Parathyroid adenoma (tissue), 2 donors: Measurements from ENCODE around the gene KRT73.

Source experiments
- H2AFZ ChIP-seq: fragments of 300-600 bp; sonication (generic); one replicate; pipeline ENCODE4 v1.7.0; 2017; ENCODE audit warnings: antibody characterized with exemption, mild to moderate bottlenecking
- H3K27ac ChIP-seq: fragments of 300-600 bp; sonication (generic); one replicate; pipeline ENCODE4 v1.7.0; 2017
- H3K27me3 ChIP-seq: fragments of 300-600 bp; sonication (generic); one replicate; pipeline ENCODE4 v1.7.0; 2017; ENCODE audit warnings: low read length; ENCODE audit not compliant: control insufficient read depth, insufficient read depth
- H3K36me3 ChIP-seq: fragments of 300-600 bp; sonication (generic); one replicate; pipeline ENCODE4 v1.7.0; 2017; ENCODE audit warnings: low read length; ENCODE audit not compliant: control insufficient read depth, insufficient read depth
- H3K4me1 ChIP-seq: fragments of 300-600 bp; sonication (generic); one replicate; pipeline ENCODE4 v1.7.0; 2017; ENCODE audit warnings: control low read depth
- H3K4me2 ChIP-seq: fragments of 300-600 bp; sonication (generic); one replicate; pipeline ENCODE4 v1.7.0; 2017; ENCODE audit warnings: low read length
- H3K4me3 ChIP-seq: fragments of 300-600 bp; sonication (generic); one replicate; pipeline ENCODE4 v1.7.0; 2017; ENCODE audit warnings: low read depth, low read length
- H3K79me2 ChIP-seq: fragments of 300-600 bp; sonication (generic); one replicate; pipeline ENCODE4 v1.7.0; 2017; ENCODE audit warnings: control low read depth
- H3K9ac ChIP-seq: fragments of 300-600 bp; sonication (generic); one replicate; pipeline ENCODE4 v1.7.0; 2017; ENCODE audit warnings: mild to moderate bottlenecking
- H3K9me3 ChIP-seq: fragments of 300-600 bp; sonication (generic); one replicate; pipeline ENCODE4 v1.7.0; 2017; ENCODE audit warnings: low read length; ENCODE audit not compliant: control insufficient read depth
- CTCF ChIP-seq: fragments of 300-600 bp; sonication (generic); IDR thresholded peaks from one replicate; pipeline ENCODE4 v1.7.0; 2017; ENCODE audit warnings: antibody characterized with exemption, mild to moderate bottlenecking
- donor health status: primary hyperparathyroidism.

Gene KRT73

GRCh38 chr12:52662918-52663229, 44.5 kb upstream of the KRT73 start:
- no peak overlapping the region for H3K4me3 ChIP-seq
- H3K27me3 ChIP-seq: no peaks in the 10 kb centered on the region
- H3K79me2 ChIP-seq: no peaks in the 10 kb centered on the region
- H3K9ac ChIP-seq: no peak overlapping the region
- H3K9me3 ChIP-seq: no peaks in the 10 kb centered on the region
- H3K27ac ChIP-seq: no peak overlapping the region
- no peaks in the 10 kb centered on the region for H3K36me3 ChIP-seq
- TF ChIP-seq CTCF: no peak
- no peak overlapping the region for H3K4me2 ChIP-seq
- H3K4me1 ChIP-seq: no peaks in the 10 kb centered on the region
- no peak overlapping the region for H2AFZ ChIP-seq

- H3K9ac ChIP-seq: no peak overlapping the region
- H3K4me2 ChIP-seq: no peak overlapping the region
- no peaks in the 10 kb centered on the region for H3K36me3 ChIP-seq
- H3K27me3 ChIP-seq: no peaks in the 10 kb centered on the region
- no peak overlapping the region for H2AFZ ChIP-seq
- H3K27ac ChIP-seq: no peak overlapping the region
- H3K9me3 ChIP-seq: no peaks in the 10 kb centered on the region
- no peak overlapping the region for H3K4me3 ChIP-seq
- TF ChIP-seq CTCF: no peak
- no peaks in the 10 kb centered on the region for H3K4me1 ChIP-seq
- H3K79me2 ChIP-seq: no peaks in the 10 kb centered on the region
Measured at GRCh38 chr12:52662093-52662917, 43.9 kb upstream of the KRT73 start.

DNA sequence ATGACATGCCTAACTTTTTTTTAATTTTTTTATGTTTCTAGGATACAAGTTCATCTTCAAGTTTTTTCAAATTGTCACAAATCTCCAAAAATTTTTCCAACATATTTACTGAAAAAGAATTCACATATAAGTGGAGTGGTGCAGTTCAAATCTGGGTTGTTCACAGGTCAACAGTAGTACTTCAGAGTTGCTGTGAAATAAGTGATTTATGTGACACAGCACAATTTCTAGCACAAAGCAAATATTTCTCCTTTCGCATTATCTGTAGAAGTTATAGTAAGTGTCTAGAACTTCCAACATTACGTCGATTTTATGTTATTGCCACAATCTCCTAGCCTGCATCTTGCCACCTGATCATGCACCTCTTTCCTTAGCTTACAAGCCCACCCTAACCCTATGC, 43.3 kb upstream of the KRT73 start:
- no peaks in the 10 kb centered on the region for H3K9me3 ChIP-seq
- no peak overlapping the region for H3K4me3 ChIP-seq
- no peak for TF ChIP-seq CTCF
- H3K4me1 ChIP-seq: no peaks in the 10 kb centered on the region
- H3K36me3 ChIP-seq: no peaks in the 10 kb centered on the region
- no peak overlapping the region for H2AFZ ChIP-seq
- no peak overlapping the region for H3K9ac ChIP-seq
- H3K27ac ChIP-seq: no peak overlapping the region
- H3K27me3 ChIP-seq: no peaks in the 10 kb centered on the region
- no peaks in the 10 kb centered on the region for H3K79me2 ChIP-seq
- no peak overlapping the region for H3K4me2 ChIP-seq

GRCh38 chr12:52660934-52661499, 42.7 kb upstream of the KRT73 start:
- Histone ChIP-seq H3K4me2 (no peak overlapping the region), H3K27ac (no peak overlapping the region), H3K4me3 (no peak overlapping the region), H3K9me3 (no peaks in the 10 kb centered on the region), H2AFZ (no peak overlapping the region), H3K9ac (no peak overlapping the region), H3K4me1 (no peaks in the 10 kb centered on the region), H3K36me3 (no peaks in the 10 kb centered on the region), H3K79me2 (no peaks in the 10 kb centered on the region), H3K27me3 (no peaks in the 10 kb centered on the region)
- TF ChIP-seq CTCF: no peak

- no peaks in the 10 kb centered on the region for H3K79me2 ChIP-seq
- no peaks in the 10 kb centered on the region for H3K9me3 ChIP-seq
- no peak overlapping the region for H3K27ac ChIP-seq
- no peak overlapping the region for H2AFZ ChIP-seq
- no peaks in the 10 kb centered on the region for H3K27me3 ChIP-seq
- H3K4me1 ChIP-seq: no peaks in the 10 kb centered on the region
- no peak overlapping the region for H3K4me2 ChIP-seq
- no peak overlapping the region for H3K9ac ChIP-seq
- H3K36me3 ChIP-seq: no peaks in the 10 kb centered on the region
- TF ChIP-seq CTCF: no peak
- H3K4me3 ChIP-seq: no peak overlapping the region
Measured at GRCh38 chr12:52659951-52660350, 41.6 kb upstream of the KRT73 start.
